Astrocyte (in vitro differentiated cells and primary cell): ENCODE measurements around the gene PPP4C. TPM values are rescaled to one million over a fixed set of nuclear protein-coding genes. Genes with fewer than 3 reads are reported as not detected.

Experiments used
- DNase-seq: peaks from one replicate; pipeline ENCODE4 v3.0.0-alpha.2; 2010; ENCODE audit warnings: low read depth
- FAIRE-seq: peaks from 2 replicates; lab custom pipeline; 2011; peaks lifted over from hg19 to GRCh38; lab: Jason Lieb, UNC
- H2AFZ ChIP-seq: 2 replicates; pipeline ENCODE4 v1.6.0; 2012; ENCODE audit warnings: low read depth, low read length, inconsistent platforms
- H3K27ac ChIP-seq: 2 replicates; pipeline ENCODE4 v1.5.1; 2011; ENCODE audit warnings: low read depth, low read length, inconsistent platforms
- H3K27me3 ChIP-seq: 2 replicates; pipeline ENCODE4 v1.6.0; 2011; ENCODE audit warnings: low read length, inconsistent platforms; ENCODE audit not compliant: insufficient read depth
- H3K36me3 ChIP-seq: 2 replicates; pipeline ENCODE4 v1.5.1; 2011; ENCODE audit warnings: low read length, inconsistent platforms; ENCODE audit not compliant: insufficient read depth
- H3K4me1 ChIP-seq: 2 replicates; pipeline ENCODE4 v1.5.1; 2011; ENCODE audit warnings: low read length, inconsistent platforms; ENCODE audit not compliant: insufficient read depth
- H3K4me2 ChIP-seq: 2 replicates; pipeline ENCODE4 v1.6.0; 2012; ENCODE audit warnings: low read length, inconsistent platforms
- H3K4me3 ChIP-seq: 2 replicates; pipeline ENCODE4 v1.5.1; 2011; ENCODE audit warnings: low read depth, mild to moderate bottlenecking, low read length, inconsistent platforms; ENCODE audit not compliant: insufficient read depth
- H3K79me2 ChIP-seq: 2 replicates; pipeline ENCODE4 v1.6.0; 2012; ENCODE audit warnings: mild to moderate bottlenecking, low read length, inconsistent platforms; ENCODE audit not compliant: insufficient read depth
- H3K9ac ChIP-seq: 2 replicates; pipeline ENCODE4 v1.6.0; 2012; ENCODE audit warnings: mild to moderate bottlenecking, low read length, inconsistent platforms
- H3K9me3 ChIP-seq: 2 replicates; pipeline ENCODE4 v1.5.1; 2012; ENCODE audit warnings: low read depth, mild to moderate bottlenecking, low read length, inconsistent platforms; ENCODE audit not compliant: insufficient read depth
- H4K20me1 ChIP-seq: 2 replicates; pipeline ENCODE4 v1.6.0; 2012; ENCODE audit warnings: low read length, inconsistent platforms; ENCODE audit not compliant: insufficient read depth
- H3K27ac Mint-ChIP-seq: one replicate; pipeline ENCODE4 v1.8.0; 2021; ENCODE audit warnings: mild to moderate bottlenecking, mixed read lengths; ENCODE audit not compliant: unreplicated experiment
- H3K27me3 Mint-ChIP-seq: one replicate; pipeline ENCODE4 v1.8.0; 2021; ENCODE audit warnings: low read depth, mixed read lengths; ENCODE audit not compliant: unreplicated experiment
- H3K36me3 Mint-ChIP-seq: one replicate; pipeline ENCODE4 v1.8.0; 2021; ENCODE audit warnings: low read depth, mixed read lengths; ENCODE audit not compliant: unreplicated experiment
- H3K4me1 Mint-ChIP-seq: one replicate; pipeline ENCODE4 v1.8.0; 2021; ENCODE audit warnings: low read depth, mixed read lengths; ENCODE audit not compliant: unreplicated experiment
- H3K4me3 Mint-ChIP-seq: one replicate; pipeline ENCODE4 v1.8.0; 2021; ENCODE audit warnings: mild to moderate bottlenecking, moderate library complexity, mixed read lengths; ENCODE audit not compliant: unreplicated experiment
- H3K9me3 Mint-ChIP-seq: one replicate; pipeline ENCODE4 v1.8.0; 2021; ENCODE audit warnings: mild to moderate bottlenecking, mixed read lengths; ENCODE audit not compliant: unreplicated experiment
- CTCF ChIP-seq: IDR thresholded peaks from 2 replicates; pipeline ENCODE4 v1.5.1; 2011; ENCODE audit warnings: low read depth, mild to moderate bottlenecking, inconsistent platforms, low read length, moderate library complexity; ENCODE audit not compliant: insufficient read depth
- EZH2 ChIP-seq: IDR thresholded peaks from 2 replicates; pipeline ENCODE4 v1.6.1; 2012; ENCODE audit warnings: mild to moderate bottlenecking, low read length, inconsistent platforms; ENCODE audit not compliant: insufficient read depth
- total RNA-seq: library from RNA; stranded (reverse); gene quantifications from 2 replicates; pipeline ENCODE4 v1.2.1, GENCODE V29; 2021

The PPP4C gene
- total RNA-seq, 1 donor from 2014 or later = 140 TPM

DNA sequence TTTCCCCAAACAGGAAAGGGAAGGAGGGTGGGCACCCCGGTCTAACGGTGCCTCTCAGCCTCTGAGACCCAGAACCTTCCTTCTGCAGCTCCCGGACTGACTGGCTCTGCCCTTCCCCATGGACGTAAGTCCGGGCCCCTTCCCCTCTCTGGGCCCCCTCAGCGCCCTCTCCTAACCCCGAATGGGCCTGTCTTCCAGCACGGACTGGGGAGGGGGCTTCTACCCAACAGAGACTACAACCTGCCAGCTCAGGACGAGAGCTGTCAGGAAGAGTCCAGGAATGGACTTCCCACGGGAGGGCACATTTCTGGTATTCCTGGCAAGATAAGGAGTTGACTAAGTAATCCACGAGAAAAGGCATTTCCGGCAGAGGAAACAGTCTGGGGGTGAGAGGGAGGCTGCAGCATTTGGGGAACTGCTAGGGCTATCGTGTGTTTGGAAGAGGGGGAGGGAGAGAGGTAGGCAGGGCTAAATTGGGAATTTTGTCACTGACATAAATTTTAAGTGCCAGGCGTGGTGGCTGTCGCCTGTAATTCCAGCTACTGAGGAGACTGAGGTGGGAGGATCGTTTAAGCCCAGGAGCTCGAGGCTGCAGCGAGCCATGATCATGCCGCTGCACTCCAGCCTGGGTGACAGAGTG is 22.3 kb upstream of the PPP4C start:
- no peak for TF ChIP-seq CTCF
- no peak for TF ChIP-seq EZH2
- Histone ChIP-seq H4K20me1 (peaks cover 3% of the 10 kb centered on the region), H3K9me3 (no peaks in the 10 kb centered on the region), H3K27ac (peak overlapping the region; percentile 78), H3K79me2 (peaks cover 6% of the 10 kb centered on the region), H2AFZ (peak overlapping the region; percentile 80), H3K4me1 (peaks cover 19% of the 10 kb centered on the region), H3K4me3 (peak overlapping the region; percentile 75), H3K27me3 (no peaks in the 10 kb centered on the region), H3K4me2 (peak overlapping the region; percentile 100), H3K9ac (peak overlapping the region; percentile 85), H3K36me3 (no peaks in the 10 kb centered on the region)
- DNase-seq = peak; percentile 41
- Mint-ChIP-seq H3K27me3 (no peaks in the 10 kb centered on the region), H3K4me3 (peak overlapping the region; percentile 85), H3K4me1 (peaks cover 14% of the 10 kb centered on the region), H3K9me3 (no peaks in the 10 kb centered on the region), H3K27ac (no peak overlapping the region), H3K36me3 (peaks cover 3% of the 10 kb centered on the region)
- FAIRE-seq = no peak

GRCh38 chr16:30054451-30054850 is 21.3 kb upstream of the PPP4C start:
- Histone ChIP-seq H3K9ac (no peak overlapping the region), H3K4me1 (peaks cover 19% of the 10 kb centered on the region), H3K79me2 (peaks cover 6% of the 10 kb centered on the region), H3K4me3 (peak overlapping the region; percentile 3), H3K27ac (no peak overlapping the region), H4K20me1 (peaks cover 3% of the 10 kb centered on the region), H3K27me3 (no peaks in the 10 kb centered on the region), H3K4me2 (peak overlapping the region; percentile 100), H3K9me3 (no peaks in the 10 kb centered on the region), H3K36me3 (peaks cover 2% of the 10 kb centered on the region), H2AFZ (no peak overlapping the region)
- Mint-ChIP-seq H3K27me3 (no peaks in the 10 kb centered on the region), H3K27ac (peak overlapping the region; percentile 80), H3K4me1 (peaks cover 14% of the 10 kb centered on the region), H3K36me3 (peaks cover 3% of the 10 kb centered on the region), H3K4me3 (peak overlapping the region; percentile 62), H3K9me3 (no peaks in the 10 kb centered on the region)
- FAIRE-seq (no peak), DNase-seq (no peak)
- TF ChIP-seq EZH2 (no peak), CTCF (no peak)

GRCh38 chr16:30054959-30055553 is 20.7 kb upstream of the PPP4C start:
- Histone ChIP-seq H3K9ac (no peak overlapping the region), H4K20me1 (peaks cover 3% of the 10 kb centered on the region), H3K4me3 (no peak overlapping the region), H3K36me3 (peaks cover 2% of the 10 kb centered on the region), H2AFZ (no peak overlapping the region), H3K79me2 (peaks cover 6% of the 10 kb centered on the region), H3K4me1 (peaks cover 19% of the 10 kb centered on the region), H3K9me3 (no peaks in the 10 kb centered on the region), H3K4me2 (peak overlapping the region; percentile 100), H3K27me3 (no peaks in the 10 kb centered on the region), H3K27ac (no peak overlapping the region)
- H3K27me3 Mint-ChIP-seq = no peaks in the 10 kb centered on the region
- H3K4me3 Mint-ChIP-seq = no peak overlapping the region
- no peak overlapping the region for H3K27ac Mint-ChIP-seq
- H3K9me3 Mint-ChIP-seq = no peaks in the 10 kb centered on the region
- no peak for DNase-seq
- no peak for FAIRE-seq
- TF ChIP-seq CTCF = peak; percentile 30
- TF ChIP-seq EZH2 = no peak
- peaks cover 14% of the 10 kb centered on the region for H3K4me1 Mint-ChIP-seq
- peaks cover 3% of the 10 kb centered on the region for H3K36me3 Mint-ChIP-seq
